GM12878 (cell line): Measurements from ENCODE around the gene TCF4. TPM values are rescaled to one million over a fixed set of nuclear protein-coding genes. Genes with fewer than 3 reads are reported as not detected.

Experiments
- ATAC-seq: fragments of 200-7000 bp; cut with Tn5 transposase; 3 replicates; pipeline ENCODE4 v1.9.1; 2020; ENCODE audit warnings: mild to moderate bottlenecking, moderate library complexity
- BruUV-seq: library from RNA; stranded (reverse); fragments of 400-500 nt; replicated peaks from 2 replicates; lab custom pipeline; 2021; lab: Mats Ljungman, UMichigan
- CTCF ChIA-PET: fragments of 300-600 bp; sonication (Branson Sonifier 250); formaldehyde crosslinking; extraction: SDS; loops from one replicate; lab custom pipeline; 2021; ENCODE audit warnings: inconsistent platforms; lab: Yijun Ruan, JAX
- POLR2A ChIA-PET: fragments of 350-600 bp; formaldehyde crosslinking; extraction: SDS; loops from one replicate; lab custom pipeline; 2021; ENCODE audit warnings: inconsistent platforms; lab: Charles Lee
- RAD21 ChIA-PET: fragments of 300-600 bp; sonication (Branson Sonifier 250); formaldehyde crosslinking; loops from one replicate; lab custom pipeline; 2023; ENCODE audit warnings: antibody characterized with exemption; ENCODE audit not compliant: unreplicated experiment; lab: Charles Lee
- SMC1A ChIA-PET: fragments of 300-600 bp; sonication (Branson Sonifier 250); formaldehyde crosslinking; loops from one replicate; lab custom pipeline; 2023; ENCODE audit not compliant: unreplicated experiment, uncharacterized antibody; lab: Charles Lee
- DNase-seq: peaks from one replicate; pipeline ENCODE4 v3.0.0-alpha.2; 2011; ENCODE audit warnings: low read depth, low spot score
- FAIRE-seq: peaks from 3 replicates; lab custom pipeline; 2011; peaks lifted over from hg19 to GRCh38; lab: Jason Lieb, UNC
- H2AFZ ChIP-seq: 2 replicates; pipeline ENCODE4 v1.6.0; 2011; ENCODE audit warnings: low read depth, low read length, control low read depth; ENCODE audit not compliant: control insufficient read depth
- H3K27ac ChIP-seq: 2 replicates; pipeline ENCODE4 v1.5.1; 2011; ENCODE audit warnings: control low read depth; ENCODE audit not compliant: control insufficient read depth, insufficient read depth
- H3K27me3 ChIP-seq, 2 experiments: replicated peaks in 1 of 2; 2 replicates each; pipeline versions ENCODE4 v1.6.0 to v1.6.1; 2011; ENCODE audit warnings: low read length in 1 of 2; ENCODE audit not compliant: control insufficient read depth in 2 of 2, insufficient read depth in 2 of 2
- H3K36me3 ChIP-seq, 2 experiments: 2 replicates each; pipeline ENCODE4 v1.5.1; 2011; ENCODE audit warnings: low read length in 1 of 2; ENCODE audit not compliant: control insufficient read depth in 2 of 2, insufficient read depth in 2 of 2
- H3K4me1 ChIP-seq: 2 replicates; pipeline ENCODE4 v1.6.1; 2011; ENCODE audit warnings: mild to moderate bottlenecking, low read length, moderate library complexity, mixed read lengths; ENCODE audit not compliant: control insufficient read depth, insufficient read depth
- H3K4me2 ChIP-seq: 2 replicates; pipeline ENCODE4 v1.6.0; 2011; ENCODE audit warnings: control low read depth; ENCODE audit not compliant: control insufficient read depth, insufficient read depth
- H3K4me3 ChIP-seq: fragments of 200-600 bp; sonication (generic); 2 replicates; pipeline ENCODE4 v1.5.1; 2016
- H3K79me2 ChIP-seq: 2 replicates; pipeline ENCODE4 v1.6.0; 2011; ENCODE audit warnings: low read length; ENCODE audit not compliant: control insufficient read depth, insufficient read depth
- H3K9ac ChIP-seq: 2 replicates; pipeline ENCODE4 v1.8.0; 2011; ENCODE audit warnings: low read length, control low read depth, mixed read lengths; ENCODE audit not compliant: control insufficient read depth, insufficient read depth
- H3K9me3 ChIP-seq: replicated peaks from 3 replicates; pipeline ENCODE4 v1.5.1; 2011; ENCODE audit warnings: mild to moderate bottlenecking, low read length; ENCODE audit not compliant: control insufficient read depth, insufficient read depth
- H4K20me1 ChIP-seq: 2 replicates; pipeline ENCODE4 v1.6.0; 2011; ENCODE audit not compliant: control insufficient read depth, insufficient read depth
- CREB1 ChIP-seq: IDR thresholded peaks from 2 replicates; pipeline ENCODE4 v1.6.1; 2012; ENCODE audit warnings: low read depth, mild to moderate bottlenecking, inconsistent platforms
- E4F1 ChIP-seq: fragments of 450-650 bp; IDR thresholded peaks from 2 replicates; pipeline ENCODE4 v1.6.1; 2018; ENCODE audit warnings: borderline replicate concordance, mild to moderate bottlenecking; ENCODE audit not compliant: partially characterized antibody
- EP300 ChIP-seq, 2 experiments: fragments of 150-350 bp in 1 of 2; IDR thresholded peaks; 2 replicates each; pipeline ENCODE4 v1.6.1; 2011 to 2012; ENCODE audit warnings: low read depth in 2 of 2, low read length in 2 of 2, borderline replicate concordance in 1 of 2, improper control_type of control experiment in 1 of 2, inconsistent platforms in 1 of 2; ENCODE audit not compliant: control insufficient read depth in 1 of 2
- GATAD2B ChIP-seq: fragments of 450-650 bp; conservative IDR thresholded peaks from 2 replicates; pipeline ENCODE4 v1.6.1; 2017; ENCODE audit warnings: low read depth, mild to moderate bottlenecking, moderate library complexity
- JUNB ChIP-seq: IDR thresholded peaks from 2 replicates; pipeline ENCODE4 v1.6.1; 2016; ENCODE audit warnings: antibody characterized with exemption, mild to moderate bottlenecking
- POU2F2 ChIP-seq: IDR thresholded peaks from 3 replicates; pipeline ENCODE4 v1.6.1; 2011; ENCODE audit warnings: low read depth, mild to moderate bottlenecking, low read length, borderline replicate concordance
- WGBS: methylation state at CpG from one replicate; pipeline ENCODE4 v1.1.6; 2016; ENCODE audit warnings: low lambda C conversion rate; ENCODE audit not compliant: insufficient replicate concordance, insufficient coverage; ENCODE audit errors: missing lambda C conversion rate; 5-methylcytosine and 5-hydroxymethylcytosine counted together
- in situ Hi-C: fragments of 300-500 bp; cut with MboI; formaldehyde crosslinking; loops from 9 replicates; pipeline ENCODE4 v1.14.3; 2018; ENCODE audit warnings: mixed read lengths
- intact Hi-C: fragments of 100-400 bp; cut with micrococcal nuclease; formaldehyde crosslinking; loops from one replicate; pipeline ENCODE4 v1.14.2; 2022; ENCODE audit not compliant: unreplicated experiment
- polyA plus RNA-seq, 11 experiments: library from polyadenylated mRNA; depleted of rRNA in 4 of 11; unstranded in 6 of 11; stranded (reverse) in 5 of 11; fragments of >200 nt; fragmentation: Nextera tagmentation in 4 of 11; fragmentation: Illumina TruSeq in 1 of 11; extraction: Ambion mirVana in 4 of 11; extraction: Trizol in 1 of 11; gene quantifications; 1 replicate in 1 of 11; 2 replicates in 10 of 11; pipeline versions ENCODE4 v1.2.1 to v1.2.3, GENCODE V29; 2011 to 2016; ENCODE audit warnings: inconsistent platforms in 2 of 11, missing spikeins in 2 of 11, low read depth in 1 of 11
- total RNA-seq, 4 experiments: library from RNA; depleted of rRNA in 3 of 4; stranded (reverse); fragments of >200 nt in 3 of 4; fragmentation: Illumina TruSeq in 1 of 4; extraction: Trizol in 1 of 4; gene quantifications; 2 replicates each; pipeline versions ENCODE4 v1.2.1 to v1.2.3, GENCODE V29; 2013 to 2021

The TCF4 gene
- total and polyA plus RNA-seq, 10 of the 15 experiments (the other 5 are each of a cell fraction or from before 2014, with no cell fraction given): 15.2 to 94.0 (median 31.5) TPM

- in situ Hi-C loops (no loop called here), intact Hi-C loops (no loop called here)
- ChIA-PET CTCF (no interaction called here), SMC1A (no interaction called here), RAD21 (no interaction called here), POLR2A (no interaction called here)
- Histone ChIP-seq H3K27ac (no peak overlapping the region), H3K9me3 (no peaks in the 10 kb centered on the region), H3K9ac (no peak overlapping the region), H2AFZ (no peak overlapping the region), H3K4me3 (no peak overlapping the region), H3K4me1 (no peaks in the 10 kb centered on the region), H3K4me2 (no peak overlapping the region), H3K27me3 (no peaks in the 10 kb centered on the region; a peak in 2 of 4 replicates), H3K36me3 (no peaks in the 10 kb centered on the region), H3K79me2 (no peaks in the 10 kb centered on the region), H4K20me1 (no peaks in the 10 kb centered on the region)
- DNase-seq (no peak), FAIRE-seq (no peak), ATAC-seq (no peak)
- BruUV-seq: no TSS peak
- 12% methylated on average over 2 of the region's 2 CpGs for WGBS
- TF ChIP-seq JUNB (no peak), E4F1 (no peak), CREB1 (no peak), EP300 (IDR thresholded peaks at IDR 0.05; ENCODE audit: borderline replicate concordance in 1 of 2, control insufficient read depth in 1 of 2, low read depth in 2 of 2, low read length in 2 of 2) (no peak), GATAD2B (no peak), POU2F2 (no peak)
These were observed 131.0 kb downstream of the TCF4 start for GRCh38 chr18:55457028-55457427.
